Measurements from ENCODE around the gene F3. TPM values are rescaled to one million over a fixed set of nuclear protein-coding genes. Genes with fewer than 3 reads are reported as not detected.
A peak's percentile ranks its signal among the peaks of the same experiment; 100 is the strongest.

Gene F3
- total and polyA plus RNA-seq, 2 of the 13 experiments (the other 11 are each of a cell fraction or from before 2014, with no cell fraction given): 5.8 to 9.0 TPM

GRCh38 chr1:94541246-94542087, at the start of gene F3 (continued):
- TF ChIP-seq PATZ1 (CRISPR knock-in tag; IDR thresholded peaks at IDR 0.05) (peak; percentile 71), ZBTB38 (CRISPR knock-in tag; IDR thresholded peaks at IDR 0.05) (peak; percentile 12; the same call in 1 of the 2 replicates), MBNL3 (CRISPR knock-in tag; conservative IDR thresholded peaks at IDR 0.05) (no peak), CHCHD3 (CRISPR knock-in tag; IDR thresholded peaks at IDR 0.05) (no peak), SALL1 (CRISPR knock-in tag; IDR thresholded peaks at IDR 0.05) (peak; percentile 32; the same call in 1 of the 2 replicates), ZBED4 (CRISPR knock-in tag; IDR thresholded peaks at IDR 0.05; ENCODE audit: borderline replicate concordance) (no peak), ZGPAT (CRISPR knock-in tag; IDR thresholded peaks at IDR 0.05) (peak; percentile 21; the same call in 1 of the 2 replicates), BATF2 (CRISPR knock-in tag; IDR thresholded peaks at IDR 0.05) (peak; percentile 70; the same call in 1 of the 2 replicates), ZNF567 (CRISPR knock-in tag; IDR thresholded peaks at IDR 0.05; ENCODE audit: borderline replicate concordance) (no peak), RORA (CRISPR knock-in tag; IDR thresholded peaks at IDR 0.05) (no peak), ZNF232 (CRISPR knock-in tag; IDR thresholded peaks at IDR 0.05; ENCODE audit: borderline replicate concordance) (peak; percentile 25; the same call in 1 of the 2 replicates), ZSCAN9 (CRISPR knock-in tag; IDR thresholded peaks at IDR 0.05; ENCODE audit: borderline replicate concordance) (peak; percentile 52; the same call in 1 of the 2 replicates), ZNF746 (CRISPR knock-in tag; IDR thresholded peaks at IDR 0.05) (no peak; the same call in 1 of the 2 replicates), ZNF580 (CRISPR knock-in tag; IDR thresholded peaks at IDR 0.05; ENCODE audit: borderline replicate concordance, low read depth) (peak; percentile 64; the same call in 1 of the 2 replicates), POLR2G (IDR thresholded peaks at IDR 0.05; ENCODE audit: low read depth, low read length) (peak; percentile 56; the same call in 1 of the 2 replicates), BCL6 (CRISPR knock-in tag; IDR thresholded peaks at IDR 0.05) (0 out of 2 replicates have a peak, but pooled peaks have one; percentile 29), ELF3 (CRISPR knock-in tag; IDR thresholded peaks at IDR 0.05) (peak; percentile 14; the same call in 1 of the 2 replicates), TEF (CRISPR knock-in tag; IDR thresholded peaks at IDR 0.05) (peak; percentile 87), GATA4 (IDR thresholded peaks at IDR 0.05; ENCODE audit: borderline replicate concordance, low read depth) (0 out of 2 replicates have a peak, but pooled peaks have one; percentile 44)
